ENCODE data around the gene GALNT16.

DNA sequence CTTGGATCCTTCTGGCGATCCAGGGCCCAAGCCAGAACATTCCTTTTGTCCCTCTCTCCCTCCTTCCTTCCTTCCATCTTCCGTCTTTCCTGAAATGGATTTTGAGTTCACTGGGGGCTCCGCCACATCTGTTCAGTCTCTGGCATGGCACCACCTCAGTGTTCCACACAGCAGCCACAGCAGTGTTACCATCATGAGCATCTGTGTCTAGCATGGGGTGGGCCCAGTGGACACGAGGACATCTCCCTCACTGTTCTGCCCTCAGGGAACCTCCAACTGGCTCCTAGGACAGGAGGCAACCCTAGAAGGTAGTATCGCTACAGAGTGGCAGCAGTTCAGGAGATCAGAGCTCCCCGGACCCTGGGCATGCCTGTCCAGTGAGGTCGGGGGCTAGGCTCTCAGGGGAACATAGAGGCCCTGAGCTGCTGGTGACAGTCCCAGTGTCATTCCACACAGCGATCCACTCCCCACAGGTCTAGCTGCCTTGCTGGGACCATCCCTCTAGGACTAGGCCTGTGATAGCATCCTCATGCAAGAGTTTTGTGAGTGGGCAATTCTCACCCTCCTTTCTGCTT is 59.0 kb downstream of the GALNT16 start:
- TF ChIP-seq, protein P1, sequence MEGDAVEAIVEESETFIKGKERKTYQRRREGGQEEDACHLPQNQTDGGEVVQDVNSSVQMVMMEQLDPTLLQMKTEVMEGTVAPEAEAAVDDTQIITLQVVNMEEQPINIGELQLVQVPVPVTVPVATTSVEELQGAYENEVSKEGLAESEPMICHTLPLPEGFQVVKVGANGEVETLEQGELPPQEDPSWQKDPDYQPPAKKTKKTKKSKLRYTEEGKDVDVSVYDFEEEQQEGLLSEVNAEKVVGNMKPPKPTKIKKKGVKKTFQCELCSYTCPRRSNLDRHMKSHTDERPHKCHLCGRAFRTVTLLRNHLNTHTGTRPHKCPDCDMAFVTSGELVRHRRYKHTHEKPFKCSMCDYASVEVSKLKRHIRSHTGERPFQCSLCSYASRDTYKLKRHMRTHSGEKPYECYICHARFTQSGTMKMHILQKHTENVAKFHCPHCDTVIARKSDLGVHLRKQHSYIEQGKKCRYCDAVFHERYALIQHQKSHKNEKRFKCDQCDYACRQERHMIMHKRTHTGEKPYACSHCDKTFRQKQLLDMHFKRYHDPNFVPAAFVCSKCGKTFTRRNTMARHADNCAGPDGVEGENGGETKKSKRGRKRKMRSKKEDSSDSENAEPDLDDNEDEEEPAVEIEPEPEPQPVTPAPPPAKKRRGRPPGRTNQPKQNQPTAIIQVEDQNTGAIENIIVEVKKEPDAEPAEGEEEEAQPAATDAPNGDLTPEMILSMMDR (IDR thresholded peaks at IDR 0.05) = no peak
- no peak for TF ChIP-seq EZH2 (IDR thresholded peaks at IDR 0.05)
